NT2/D1 (cell line): Measurements from ENCODE around the gene HS2ST1.

Source experiments
- SUZ12 ChIP-seq: IDR thresholded peaks from 2 replicates; pipeline ENCODE4 v1.6.1; 2011; ENCODE audit not compliant: insufficient read length, insufficient read depth; ENCODE audit errors: extremely low read depth
- YY1 ChIP-seq: IDR thresholded peaks from 2 replicates; pipeline ENCODE4 v1.6.1; 2011; ENCODE audit not compliant: insufficient read length, insufficient read depth

- TF ChIP-seq SUZ12 (no peak), YY1 (no peak)
Measured at GRCh38 chr1:86916752-86917151, 2.3 kb downstream of the HS2ST1 start.
